Naive thymus-derived CD4-positive, alpha-beta T cell (primary cell): Measurements from ENCODE around the gene CT47A7. TPM values are rescaled to one million over a fixed set of nuclear protein-coding genes. Genes with fewer than 3 reads are reported as not detected.
"Not testable (repeated sequence)": the region's sequence is repeated elsewhere in the genome, so short reads cannot be mapped to it uniquely, and the experiment has no call there.

Experiments
- ATAC-seq: fragments of 150-1000 bp; cut with Tn5 transposase; 2 replicates; pipeline ENCODE4 v1.10.0; 2021; ENCODE audit warnings: mild to moderate bottlenecking, moderate library complexity
- CTCF ChIA-PET: fragments of 350-600 bp; sonication (Branson Sonifier 250); formaldehyde crosslinking; loops from one replicate; lab custom pipeline; 2021; ENCODE audit warnings: antibody characterized with exemption; lab: Charles Lee
- POLR2A ChIA-PET: fragments of 350-600 bp; sonication (Branson Sonifier 250); formaldehyde crosslinking; loops from one replicate; lab custom pipeline; 2021; ENCODE audit warnings: antibody characterized with exemption, inconsistent platforms; lab: Charles Lee
- DNase-seq, 9 donors: peaks; one replicate each; pipeline versions ENCODE4 v3.0.0 to v3.0.0-alpha.2; 2020 to 2022; ENCODE audit warnings: mixed read lengths in 1 of 9
- H3K27ac ChIP-seq: one replicate; pipeline ENCODE4 v1.7.0; 2013; ENCODE audit warnings: mild to moderate bottlenecking, low read depth, low read length, moderate library complexity
- H3K27me3 ChIP-seq, 2 donors: one replicate each; pipeline ENCODE4 v1.7.0; 2013; ENCODE audit warnings: low read length in 2 of 2, mild to moderate bottlenecking in 2 of 2, moderate library complexity in 2 of 2; ENCODE audit not compliant: control insufficient read depth in 2 of 2, insufficient read depth in 2 of 2
- H3K36me3 ChIP-seq, 3 experiments: 1 replicate in 2 of 3; 2 replicates in 1 of 3; pipeline ENCODE4 v1.7.0; 2013; ENCODE audit warnings: low read length in 3 of 3, mild to moderate bottlenecking in 3 of 3, moderate library complexity in 1 of 3; ENCODE audit not compliant: insufficient read depth in 3 of 3, control insufficient read depth in 2 of 3
- H3K4me1 ChIP-seq, 2 donors: one replicate each; pipeline ENCODE4 v1.7.0; 2013; ENCODE audit warnings: low read length in 2 of 2, mild to moderate bottlenecking in 2 of 2, moderate library complexity in 1 of 2; ENCODE audit not compliant: control insufficient read depth in 2 of 2, insufficient read depth in 2 of 2
- H3K4me3 ChIP-seq: 2 replicates; pipeline ENCODE4 v1.7.0; 2013; ENCODE audit warnings: mild to moderate bottlenecking, low read length
- H3K9me3 ChIP-seq, 3 experiments: 1 replicate in 2 of 3; 2 replicates in 1 of 3; pipeline ENCODE4 v1.7.0; 2013; ENCODE audit warnings: low read length in 3 of 3; ENCODE audit not compliant: control insufficient read depth in 2 of 3
- H3K27ac Mint-ChIP-seq, 9 donors: one replicate each; pipeline ENCODE4 v1.8.0; 2020 to 2022; ENCODE audit warnings: mixed read lengths in 9 of 9, mild to moderate bottlenecking in 8 of 9, moderate library complexity in 5 of 9, inconsistent platforms in 2 of 9
- H3K27me3 Mint-ChIP-seq, 5 donors: one replicate each; pipeline ENCODE4 v1.8.0; 2021 to 2022; ENCODE audit warnings: mixed read lengths in 5 of 5, mild to moderate bottlenecking in 1 of 5
- H3K36me3 Mint-ChIP-seq, 5 donors: one replicate each; pipeline ENCODE4 v1.8.0; 2020 to 2022; ENCODE audit warnings: mixed read lengths in 5 of 5, mild to moderate bottlenecking in 3 of 5, inconsistent platforms in 1 of 5
- H3K4me1 Mint-ChIP-seq, 7 donors: one replicate each; pipeline ENCODE4 v1.8.0; 2020 to 2022; ENCODE audit warnings: mixed read lengths in 7 of 7, mild to moderate bottlenecking in 3 of 7, inconsistent platforms in 1 of 7
- H3K4me3 Mint-ChIP-seq, 10 donors: one replicate each; pipeline ENCODE4 v1.8.0; 2020 to 2022; ENCODE audit warnings: mild to moderate bottlenecking in 10 of 10, mixed read lengths in 10 of 10, moderate library complexity in 6 of 10, inconsistent platforms in 2 of 10
- H3K9me3 Mint-ChIP-seq, 11 donors: one replicate each; pipeline ENCODE4 v1.8.0; 2020 to 2022; ENCODE audit warnings: mixed read lengths in 11 of 11, mild to moderate bottlenecking in 4 of 11, inconsistent platforms in 1 of 11, moderate library complexity in 1 of 11
- intact Hi-C, 2 donors: fragments of 100-400 bp; cut with micrococcal nuclease; formaldehyde crosslinking; loops; one replicate each; pipeline ENCODE4 v1.15.1; 2023
- polyA plus RNA-seq, 2 donors: library from polyadenylated mRNA; unstranded; fragments of 300-500 nt; fragmentation: Illumina TruSeq; gene quantifications; one replicate each; pipeline ENCODE4 v1.2.3, GENCODE V29; 2021
- total RNA-seq, 6 experiments: library from RNA in 5 of 6; stranded (reverse) in 5 of 6; gene quantifications; 1 replicate in 5 of 6; 2 replicates in 1 of 6; pipeline ENCODE4 v1.2.3 and lab custom pipeline; 2021 to 2026

CT47A7 gene
- total RNA-seq (not detected), polyA plus RNA-seq (not detected), total RNA-seq (lab: John Stamatoyannopoulos, UW) (not detected)

GRCh38 chrX:120956500-120956899 is at the start of gene CT47A7:
TSS of gene CT47A7 (minus strand) at chrX:120956600. CDS start at chrX:120956345, 255 bp downstream.
- H3K27me3 Mint-ChIP-seq, H3K9me3 ChIP-seq, H3K4me3 Mint-ChIP-seq, intact Hi-C loops, H3K36me3 ChIP-seq, H3K4me1 Mint-ChIP-seq, H3K36me3 Mint-ChIP-seq, DNase-seq, POLR2A ChIA-PET, H3K4me3 ChIP-seq, H3K9me3 Mint-ChIP-seq, H3K27ac Mint-ChIP-seq, H3K27me3 ChIP-seq, ATAC-seq, H3K4me1 ChIP-seq, CTCF ChIA-PET, H3K27ac ChIP-seq: not testable (repeated sequence)

GRCh38 chrX:121000589-121000988 is 44.2 kb upstream of the CT47A7 start:
- Mint-ChIP-seq H3K36me3 (no peaks in the 10 kb centered on the region), H3K9me3 (no peaks in the 10 kb centered on the region), H3K4me1 (peaks cover 0 to 3% (median 0%) of the 10 kb centered on the region in 7 donors), H3K4me3 (no peak overlapping the region), H3K27me3 (no peaks in the 10 kb centered on the region), H3K27ac (no peak overlapping the region)
- Histone ChIP-seq H3K4me3 (no peak overlapping the region), H3K4me1 (no peaks in the 10 kb centered on the region), H3K36me3 (no peaks in the 10 kb centered on the region), H3K27ac (no peak overlapping the region), H3K9me3 (no peaks in the 10 kb centered on the region), H3K27me3 (no peaks in the 10 kb centered on the region)
- DNase-seq (no peak), ATAC-seq (no peak)
- POLR2A ChIA-PET: no interaction called here
- CTCF ChIA-PET: no interaction called here
- intact Hi-C loops: no loop called here

GRCh38 chrX:120999413-120999812 is 43.0 kb upstream of the CT47A7 start:
- ChIA-PET POLR2A (no interaction called here), CTCF (no interaction called here)
- ATAC-seq: no peak
- H3K27ac ChIP-seq: no peak overlapping the region
- intact Hi-C loops: no loop called here
- H3K36me3 ChIP-seq: no peaks in the 10 kb centered on the region
- H3K9me3 ChIP-seq: no peaks in the 10 kb centered on the region
- no peak overlapping the region for H3K4me3 ChIP-seq
- DNase-seq: no peak
- H3K4me1 ChIP-seq: no peaks in the 10 kb centered on the region
- H3K27me3 ChIP-seq: no peaks in the 10 kb centered on the region
- H3K9me3 Mint-ChIP-seq: no peaks in the 10 kb centered on the region
- H3K27me3 Mint-ChIP-seq: no peaks in the 10 kb centered on the region
- no peak overlapping the region for H3K4me3 Mint-ChIP-seq
- no peaks in the 10 kb centered on the region for H3K36me3 Mint-ChIP-seq
- H3K4me1 Mint-ChIP-seq: peaks cover 0 to 3% (median 0%) of the 10 kb centered on the region in 7 donors
- H3K27ac Mint-ChIP-seq: no peak overlapping the region

GRCh38 chrX:120985660-120986059 is 29.3 kb upstream of the CT47A7 start, which contains the start of gene CT47A1:
TSS of gene CT47A1 (minus strand) at chrX:120985760. CDS start at chrX:120985529, 231 bp downstream.
- DNase-seq, H3K9me3 ChIP-seq, H3K4me1 Mint-ChIP-seq, H3K27ac Mint-ChIP-seq, H3K9me3 Mint-ChIP-seq, H3K27me3 Mint-ChIP-seq, CTCF ChIA-PET, H3K27me3 ChIP-seq, ATAC-seq, POLR2A ChIA-PET, H3K4me3 ChIP-seq, intact Hi-C loops, H3K4me1 ChIP-seq, H3K27ac ChIP-seq, H3K4me3 Mint-ChIP-seq, H3K36me3 Mint-ChIP-seq, H3K36me3 ChIP-seq: not testable (repeated sequence)

Other genes with a start within 250 kb of the CT47A7 start
- not detected for gene CT47B1, start 80.7 kb downstream of the CT47A7 start, total RNA-seq
- gene CT47B1, start 80.7 kb downstream of the CT47A7 start, polyA plus RNA-seq: not detected
- not detected for gene CT47A11, start 19.4 kb downstream of the CT47A7 start, total RNA-seq
- gene CT47A11, start 19.4 kb downstream of the CT47A7 start, polyA plus RNA-seq: not detected
- gene CT47A10, start 14.6 kb downstream of the CT47A7 start, total RNA-seq: not detected
- gene CT47A10, start 14.6 kb downstream of the CT47A7 start, polyA plus RNA-seq: not detected
- gene CT47A9, start 9.7 kb downstream of the CT47A7 start, total RNA-seq: not detected
- not detected for gene CT47A9, start 9.7 kb downstream of the CT47A7 start, polyA plus RNA-seq
- not detected for gene CT47A8, start 4.9 kb downstream of the CT47A7 start, total RNA-seq
- gene CT47A8, start 4.9 kb downstream of the CT47A7 start, polyA plus RNA-seq: not detected
- not detected for gene CT47A6, start 4.9 kb upstream of the CT47A7 start, total RNA-seq
- not detected for gene CT47A6, start 4.9 kb upstream of the CT47A7 start, polyA plus RNA-seq
- not detected for gene CT47A5, start 9.7 kb upstream of the CT47A7 start, total RNA-seq
- gene CT47A5, start 9.7 kb upstream of the CT47A7 start, polyA plus RNA-seq: not detected
- gene CT47A4, start 14.6 kb upstream of the CT47A7 start, total RNA-seq: not detected
- gene CT47A4, start 14.6 kb upstream of the CT47A7 start, polyA plus RNA-seq: not detected
- gene CT47A3, start 19.5 kb upstream of the CT47A7 start, total RNA-seq: not detected
- gene CT47A3, start 19.5 kb upstream of the CT47A7 start, polyA plus RNA-seq: not detected
- not detected for gene CT47A2, start 24.3 kb upstream of the CT47A7 start, total RNA-seq
- gene CT47A2, start 24.3 kb upstream of the CT47A7 start, polyA plus RNA-seq: not detected
- gene CT47A1, start 29.2 kb upstream of the CT47A7 start, total RNA-seq: not detected
- gene CT47A1, start 29.2 kb upstream of the CT47A7 start, polyA plus RNA-seq: not detected
- under 1 TPM in 2 of 5 experiments, not detected in 3; 0.10 to 0.13 TPM for gene GLUD2, start 91.0 kb upstream of the CT47A7 start, total RNA-seq
- gene GLUD2, start 91.0 kb upstream of the CT47A7 start, polyA plus RNA-seq: under 1 TPM; 0.21 to 0.51 TPM